ENCODE results near the gene ITPR3.
"Not testable (repeated sequence)": the region's sequence is repeated elsewhere in the genome, so short reads cannot be mapped to it uniquely, and the experiment has no call there.

The ITPR3 gene

GRCh38 chr6:33591424-33592032 lies 29.6 kb upstream of the ITPR3 start:
- DNase-seq (ENCODE audit: low spot score): no peak

DNA sequence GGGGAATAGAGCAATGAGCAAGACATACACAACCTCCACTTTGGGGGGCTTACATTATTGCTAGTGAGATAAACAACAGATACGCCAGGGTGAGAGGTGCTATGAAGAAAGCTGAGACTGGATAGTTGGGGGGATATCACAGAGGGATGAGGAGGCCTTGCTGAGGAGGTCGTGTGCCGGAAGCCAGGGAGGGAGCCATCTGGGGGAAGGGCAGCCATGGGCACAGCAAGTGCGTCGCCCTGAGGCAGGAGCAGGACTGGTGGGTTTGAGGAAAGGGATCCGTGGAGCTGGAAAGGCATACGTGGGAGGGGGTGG lies 28.9 kb upstream of the ITPR3 start:
- no peak for DNase-seq (ENCODE audit: low spot score)

DNA sequence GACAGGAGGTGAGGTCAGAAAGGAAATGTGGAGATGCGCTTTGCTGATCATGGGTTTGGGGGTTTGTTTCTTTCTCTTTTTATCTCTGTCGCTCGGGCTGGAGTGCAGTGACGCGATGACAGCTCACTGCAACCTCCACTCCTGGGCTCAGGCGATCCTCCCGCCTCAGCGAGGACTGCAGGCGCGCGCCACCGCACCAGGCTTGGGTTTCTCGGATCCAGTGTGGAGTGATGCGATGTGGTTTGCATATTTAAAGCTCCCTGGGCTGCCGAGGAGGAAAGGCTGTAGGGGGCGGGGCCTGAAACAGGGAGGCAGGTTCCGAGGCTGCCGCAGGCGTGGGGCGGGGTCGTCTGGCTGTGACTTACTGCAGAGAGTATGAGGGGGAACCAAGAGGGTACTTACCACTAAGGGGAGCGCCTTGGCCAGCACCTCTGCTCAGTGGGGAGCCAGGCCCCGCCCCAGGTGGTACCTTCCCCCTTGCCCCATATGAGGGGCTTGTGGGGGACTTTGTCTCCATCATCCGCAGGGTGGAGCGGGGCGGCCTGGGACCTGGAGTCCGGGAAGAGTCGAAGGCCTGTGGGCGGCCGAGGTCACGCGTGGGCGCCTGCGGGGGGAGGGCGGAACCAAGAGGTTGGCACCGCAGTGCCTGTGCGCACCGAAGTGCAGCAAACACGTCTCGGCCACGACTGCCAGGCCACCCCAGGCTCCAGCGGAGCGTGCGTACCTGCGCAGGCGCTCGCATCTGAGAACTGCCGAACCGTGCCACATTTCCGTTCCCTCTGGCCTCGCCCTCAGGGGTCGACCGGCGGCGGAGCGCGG lies 28.3 kb upstream of the ITPR3 start:
- no peak for DNase-seq (ENCODE audit: low spot score)

GRCh38 chr6:33593414-33593727 lies 27.8 kb upstream of the ITPR3 start:
- DNase-seq (ENCODE audit: low spot score): no peak

DNA sequence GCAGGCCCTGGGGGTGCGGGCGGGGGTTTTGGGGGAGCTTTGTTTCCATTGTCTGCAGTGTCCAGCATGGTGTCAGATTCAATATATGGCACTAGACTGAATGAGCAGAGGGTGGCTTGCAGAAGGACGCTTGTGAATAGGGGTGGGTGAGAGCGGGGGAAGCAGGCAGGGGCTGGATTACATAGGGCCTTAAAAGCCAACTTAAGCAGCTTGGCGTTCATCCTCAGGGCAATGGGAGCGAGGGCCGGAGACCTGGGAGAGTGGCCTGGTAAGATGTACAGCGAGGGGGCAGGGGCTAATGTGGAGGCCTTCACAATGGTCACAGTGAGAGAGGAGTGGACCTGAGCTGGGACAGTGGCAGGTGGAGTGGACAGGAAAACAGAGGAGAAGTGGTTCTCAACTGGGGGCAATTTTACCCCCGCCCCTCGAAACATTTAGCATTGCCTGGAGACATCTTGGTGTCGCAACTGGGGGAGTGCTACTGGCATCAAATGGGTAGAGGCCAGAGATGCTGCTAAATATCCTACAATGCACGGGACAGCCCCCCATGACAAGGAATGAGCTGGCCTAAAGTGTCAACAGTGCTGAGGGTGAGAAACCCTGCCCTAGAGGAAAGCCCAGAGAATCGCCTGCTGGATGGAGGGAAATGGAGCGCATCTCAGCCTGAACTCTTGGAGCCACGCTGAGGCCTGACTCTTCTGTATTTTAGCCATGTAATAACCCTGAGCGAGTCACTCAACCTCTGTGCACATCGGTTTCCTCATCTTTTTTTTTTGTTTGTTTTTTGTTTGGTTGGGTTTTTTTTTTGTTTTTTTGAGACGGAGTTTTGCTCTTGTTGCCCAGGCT lies 25.9 kb upstream of the ITPR3 start:
- no peak for DNase-seq (ENCODE audit: low spot score)

- not testable (repeated sequence) for DNase-seq (ENCODE audit: low spot score)
Measured at GRCh38 chr6:33596894-33597293, 24.2 kb upstream of the ITPR3 start.

DNA sequence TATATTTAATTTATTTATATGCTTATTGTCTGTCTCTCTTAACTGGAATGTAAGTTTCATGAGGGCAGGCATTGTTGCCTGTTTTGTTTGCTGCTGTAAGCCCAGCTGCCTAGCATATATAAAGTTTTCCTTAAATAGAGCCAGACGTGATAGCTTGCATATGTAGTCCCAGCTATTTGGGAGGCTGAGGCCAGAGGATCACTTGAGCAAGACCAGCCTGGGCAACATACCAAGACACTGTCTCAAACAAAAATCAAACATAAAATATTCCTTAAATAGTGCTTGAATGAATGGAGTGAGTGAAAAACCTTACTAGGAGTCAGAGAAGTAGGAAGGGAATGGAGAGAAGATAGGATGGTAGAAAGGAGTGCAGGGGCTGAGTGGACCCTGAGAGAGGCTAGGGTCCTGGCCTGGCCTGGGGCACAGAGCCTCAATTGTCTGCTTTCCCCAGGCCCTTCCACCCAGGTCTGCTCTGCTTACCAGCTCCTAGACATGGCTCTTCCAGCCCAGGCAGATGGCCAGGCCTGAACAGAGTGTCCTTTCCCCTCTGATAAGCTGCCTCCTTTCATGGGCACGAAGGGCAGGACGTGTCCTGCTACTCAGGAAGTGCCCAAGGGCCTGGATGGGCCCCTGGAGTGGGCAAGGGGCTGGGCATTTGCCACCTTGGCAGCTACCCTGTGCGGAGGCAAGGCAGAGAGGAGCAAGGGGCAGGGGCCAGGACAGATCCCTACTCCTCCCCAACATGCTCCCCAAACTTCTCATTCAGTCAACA lies 23.4 kb upstream of the ITPR3 start:
- no peak for DNase-seq (ENCODE audit: low spot score)

DNA sequence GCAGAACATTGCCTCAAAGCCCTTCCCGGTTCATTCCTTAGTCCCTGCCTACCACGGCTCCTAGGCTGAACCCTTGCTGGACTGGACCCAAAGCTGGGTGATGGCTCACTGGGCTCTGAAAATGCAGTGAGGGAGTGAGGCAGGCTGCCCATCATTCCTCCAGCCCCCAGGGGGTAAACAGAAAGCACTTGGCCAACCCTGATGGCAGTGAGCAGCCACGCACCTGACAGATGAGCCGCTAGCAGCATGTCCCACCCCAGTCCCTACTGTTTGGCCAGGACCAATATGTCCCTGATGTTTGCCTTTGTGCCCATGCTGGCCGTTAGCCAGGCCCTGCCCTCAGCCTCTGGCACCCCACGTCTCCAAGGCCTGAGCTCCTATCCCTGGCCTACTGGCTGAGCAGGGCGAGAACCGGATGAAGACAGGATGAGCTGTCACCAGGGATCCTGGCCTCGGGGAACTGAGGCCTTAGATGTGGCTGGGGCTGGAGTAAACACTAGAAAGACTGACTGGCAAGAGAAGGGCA lies 21.6 kb upstream of the ITPR3 start:
- no peak for DNase-seq (ENCODE audit: low spot score)

- DNase-seq (ENCODE audit: low spot score): no peak
Measured at GRCh38 chr6:33600761-33601160, 20.4 kb upstream of the ITPR3 start.

- DNase-seq (ENCODE audit: low spot score): no peak
Measured at GRCh38 chr6:33602180-33602579, 18.9 kb upstream of the ITPR3 start.

GRCh38 chr6:33604941-33605854 lies 15.9 kb upstream of the ITPR3 start:
- no peak for DNase-seq (ENCODE audit: low spot score)

DNA sequence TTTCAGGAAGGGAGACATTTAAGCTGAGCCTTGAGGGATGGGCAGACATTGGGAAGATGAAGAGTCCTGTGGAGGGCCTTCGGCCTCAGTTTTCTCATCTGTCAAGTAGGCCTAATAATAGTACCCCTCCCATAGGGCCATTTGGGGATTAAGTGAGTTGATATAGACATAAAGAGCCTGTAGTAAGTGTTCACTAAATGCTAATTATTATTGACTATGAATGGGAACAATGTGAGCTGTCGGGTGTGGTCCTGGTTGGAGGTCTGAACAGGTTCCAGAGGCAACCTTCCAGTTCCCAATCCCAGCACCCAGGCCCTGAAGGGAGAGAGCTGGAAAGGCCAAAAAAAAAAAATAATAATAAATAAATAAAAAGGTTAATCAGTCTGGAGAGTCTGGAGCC lies 14.5 kb upstream of the ITPR3 start:
- DNase-seq (ENCODE audit: low spot score): no peak

DNA sequence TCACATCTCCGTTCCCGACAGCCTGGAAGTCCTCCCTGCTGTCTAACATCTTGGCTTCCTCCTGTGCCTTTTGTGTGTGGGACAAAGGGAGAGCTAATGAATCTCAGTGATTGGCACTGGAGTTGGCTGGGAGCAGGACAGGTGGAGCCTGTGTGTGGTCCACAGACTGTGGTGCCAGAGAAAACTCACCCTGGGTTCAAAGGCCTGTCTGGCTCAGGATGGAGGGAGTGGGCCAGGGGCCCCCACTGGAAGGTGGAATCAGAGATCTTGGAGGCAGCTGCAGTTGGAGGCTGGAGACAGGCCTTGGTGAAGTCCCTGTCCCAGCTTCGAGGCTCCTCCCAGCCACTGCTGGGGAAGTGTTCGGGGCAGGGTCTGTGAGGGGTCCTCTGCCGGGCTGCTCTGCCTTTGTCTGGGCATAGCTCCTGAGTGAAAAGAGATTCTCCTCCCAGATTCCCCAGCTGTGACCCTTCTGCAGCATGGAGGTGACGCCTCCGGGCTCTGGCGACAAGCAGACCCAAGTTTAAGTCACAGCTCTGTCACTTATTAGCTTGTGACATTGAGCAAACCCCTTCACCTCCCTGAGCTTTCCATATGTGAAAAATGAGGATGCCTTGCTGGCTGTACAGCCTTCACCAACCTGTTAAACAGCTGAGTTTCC lies 13.9 kb upstream of the ITPR3 start:
- DNase-seq (ENCODE audit: low spot score): no peak

GRCh38 chr6:33607784-33608161 lies 13.3 kb upstream of the ITPR3 start:
- no peak for DNase-seq (ENCODE audit: low spot score)

GRCh38 chr6:33609019-33609418 lies 12.1 kb upstream of the ITPR3 start:
- DNase-seq (ENCODE audit: low spot score): no peak

DNA sequence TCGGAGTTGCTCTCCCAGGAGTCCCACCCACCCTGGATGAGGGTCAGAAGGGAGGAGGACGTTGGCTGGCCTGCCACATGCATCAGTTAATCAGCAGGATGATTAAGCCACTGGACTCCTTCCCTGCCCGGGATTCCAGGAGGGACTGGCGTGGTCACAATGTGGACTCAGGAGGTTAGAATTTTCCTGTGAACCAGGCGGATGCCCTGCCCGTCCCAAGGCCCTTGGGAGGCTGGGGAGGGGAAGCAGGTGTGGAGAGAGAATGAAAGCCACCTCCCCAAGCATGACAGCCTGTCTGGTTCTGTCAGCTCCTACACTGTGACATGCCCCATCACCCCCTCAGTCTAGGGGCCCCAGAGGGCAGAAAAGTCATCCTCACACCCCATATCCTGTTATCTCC lies 11.6 kb upstream of the ITPR3 start:
- no peak for DNase-seq (ENCODE audit: low spot score)

GRCh38 chr6:33610067-33610466 lies 11.1 kb upstream of the ITPR3 start:
- DNase-seq (ENCODE audit: low spot score): no peak

DNA sequence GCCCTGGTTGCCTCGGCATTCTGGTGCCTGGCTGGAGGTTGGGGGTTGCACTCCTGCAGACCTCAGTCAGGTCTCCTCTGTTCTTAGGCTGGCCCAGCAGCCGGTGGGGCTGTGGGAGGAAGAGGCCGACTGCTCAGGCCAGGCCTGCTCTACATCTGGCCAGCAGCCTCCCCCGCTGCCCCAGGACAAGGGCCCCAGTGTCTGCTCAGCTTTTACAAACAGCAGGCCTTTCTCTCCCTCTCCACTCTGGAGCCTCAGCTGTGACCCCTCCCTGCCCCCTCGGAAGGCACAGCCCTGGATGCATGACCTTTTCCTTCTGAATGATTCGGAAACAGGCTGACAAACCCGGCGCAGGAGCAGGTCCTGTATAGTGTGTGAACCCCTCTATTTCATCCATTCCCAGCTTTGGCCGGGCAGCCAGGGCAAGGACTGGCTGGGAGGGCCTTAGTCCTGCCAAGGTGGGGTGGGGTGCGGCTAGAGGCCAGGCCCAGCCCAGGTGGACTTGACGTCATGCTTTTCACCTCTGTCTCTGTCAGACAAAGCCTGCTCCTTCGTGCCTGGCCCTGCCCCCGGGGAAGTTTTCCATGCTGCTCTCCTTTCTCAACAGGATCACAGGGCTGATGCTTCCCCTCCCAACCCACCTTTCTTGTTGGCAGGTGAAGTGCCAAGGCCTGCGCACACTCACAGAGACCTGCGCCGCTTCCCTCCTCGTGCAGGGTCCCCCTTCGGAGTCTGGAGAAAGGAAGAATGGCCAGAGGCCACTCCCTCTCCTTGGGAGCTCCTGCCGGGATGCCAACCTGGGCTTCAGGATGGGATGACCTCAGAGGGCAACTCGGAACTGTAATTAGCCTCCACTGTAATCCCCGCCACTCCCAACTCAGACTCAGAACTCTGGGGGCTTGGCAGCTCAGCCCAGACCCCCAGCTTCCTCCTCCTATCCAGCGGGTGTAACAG lies 10.1 kb upstream of the ITPR3 start:
- DNase-seq (ENCODE audit: low spot score): no peak

- DNase-seq (ENCODE audit: low spot score): no peak
Measured at GRCh38 chr6:33613146-33613794, 7.9 kb upstream of the ITPR3 start.
